Stomach (tissue), 4 donors: Measurements from ENCODE around the gene LUZP2.

Source experiments
- CTCF ChIP-seq, 7 experiments: fragments of 450-650 bp in 4 of 7; fragments of 200-600 bp in 3 of 7; sonication (generic) in 3 of 7; IDR thresholded peaks; one replicate each; pipeline ENCODE4 v1.5.1; 2016 to 2019; ENCODE audit warnings: antibody characterized with exemption in 7 of 7, control low read depth in 2 of 7, mild to moderate bottlenecking in 1 of 7
- POLR2A ChIP-seq, 4 donors: fragments of 450-650 bp; IDR thresholded peaks; one replicate each; pipeline ENCODE4 v1.6.1; 2016; ENCODE audit warnings: antibody characterized with exemption in 4 of 4, control low read depth in 2 of 4, mild to moderate bottlenecking in 1 of 4, moderate library complexity in 1 of 4
- POLR2AphosphoS5 ChIP-seq, 3 donors: sonication (generic); formaldehyde crosslinking; IDR thresholded peaks; one replicate each; pipeline ENCODE4 v1.6.1; 2016; ENCODE audit warnings: antibody characterized with exemption in 3 of 3

GRCh38 chr11:24515632-24516031 is 18.8 kb downstream of the LUZP2 start:
- TF ChIP-seq CTCF (IDR thresholded peaks at IDR 0.05) (no peak), POLR2A (IDR thresholded peaks at IDR 0.05) (no peak), POLR2AphosphoS5 (IDR thresholded peaks at IDR 0.05) (no peak)
